NCI-H1092 (cell line): ENCODE results near the gene WIPF3.

Source experiments
- DNase-seq: peaks from one replicate; lab custom pipeline; 2025; lab: John Stamatoyannopoulos, UW

Gene WIPF3, protein sequence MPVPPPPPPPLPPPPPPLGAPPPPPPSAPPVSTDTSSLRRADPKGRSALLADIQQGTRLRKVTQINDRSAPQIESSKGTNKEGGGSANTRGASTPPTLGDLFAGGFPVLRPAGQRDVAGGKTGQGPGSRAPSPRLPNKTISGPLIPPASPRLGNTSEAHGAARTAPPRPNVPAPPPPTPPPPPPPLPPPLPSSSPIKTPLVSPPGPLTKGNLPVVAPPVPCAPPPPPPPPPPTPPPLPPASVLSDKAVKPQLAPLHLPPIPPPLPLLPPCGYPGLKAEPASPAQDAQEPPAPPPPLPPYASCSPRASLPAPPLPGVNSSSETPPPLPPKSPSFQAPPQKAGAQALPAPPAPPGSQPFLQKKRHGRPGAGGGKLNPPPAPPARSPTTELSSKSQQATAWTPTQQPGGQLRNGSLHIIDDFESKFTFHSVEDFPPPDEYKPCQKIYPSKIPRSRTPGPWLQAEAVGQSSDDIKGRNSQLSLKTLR

DNA sequence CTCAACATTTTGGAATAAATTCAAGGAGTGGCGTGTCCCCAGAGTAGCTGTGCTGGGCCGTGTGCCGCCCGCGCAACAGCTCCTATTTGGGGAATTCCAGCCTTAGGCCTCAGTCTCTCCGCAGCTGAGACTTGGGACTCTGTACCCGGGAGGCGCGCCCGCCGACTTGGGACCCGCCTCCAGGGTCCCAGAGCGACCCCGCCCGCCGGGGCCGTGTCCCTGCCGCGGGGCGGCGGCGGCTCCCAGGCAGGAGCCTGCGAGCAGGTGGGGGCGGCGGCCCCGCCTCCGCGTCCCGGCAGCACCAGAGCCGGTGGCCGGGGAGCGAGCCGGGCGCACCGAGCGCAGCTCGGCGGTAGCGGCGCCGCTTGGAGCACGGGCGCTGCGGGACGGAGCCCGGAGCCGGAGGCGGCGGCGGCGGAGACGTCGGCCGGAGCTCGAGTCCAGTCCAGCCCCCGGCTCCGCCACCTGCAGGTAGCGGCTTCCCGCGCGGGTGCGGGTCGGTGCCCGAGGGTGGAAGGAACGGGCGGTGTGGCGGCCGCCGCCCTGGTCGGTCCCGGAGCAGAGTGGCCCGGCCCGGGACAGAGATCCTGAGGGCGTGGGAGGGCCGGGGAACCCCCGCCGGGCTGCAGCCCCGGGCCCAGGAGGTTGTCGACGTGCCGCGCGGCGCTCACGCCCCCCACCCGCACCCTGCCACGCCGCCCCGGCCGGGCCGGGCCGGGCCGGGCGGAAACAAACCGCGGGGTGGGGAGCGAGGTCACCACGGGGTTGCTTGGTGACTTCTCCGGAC, at the start of gene WIPF3:
WIPF3 (plus strand) TSS at position 301 of the 787 bp plus-strand sequence. CDS start 28,217 bp downstream, outside the sequence.
- no peak for DNase-seq

DNA sequence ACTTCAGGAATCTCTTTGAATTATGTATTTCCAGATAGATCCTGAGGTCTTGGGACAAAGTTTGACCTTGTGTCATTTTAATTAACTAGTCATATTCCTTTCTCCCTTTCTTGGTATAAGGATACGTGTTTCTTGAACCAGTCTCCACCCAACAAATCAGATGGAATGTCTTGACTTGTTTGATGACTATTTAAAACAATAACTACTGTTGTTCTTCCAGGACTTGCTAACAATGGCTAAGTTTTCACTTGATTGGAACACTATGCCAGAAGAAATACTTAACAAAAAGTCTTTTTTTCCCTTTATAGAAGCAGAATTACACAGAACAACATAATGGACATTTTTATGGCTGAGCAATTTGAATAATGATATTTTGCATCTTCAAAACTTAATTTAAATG, 43.0 kb upstream of the WIPF3 start:
- no peak for DNase-seq

DNA sequence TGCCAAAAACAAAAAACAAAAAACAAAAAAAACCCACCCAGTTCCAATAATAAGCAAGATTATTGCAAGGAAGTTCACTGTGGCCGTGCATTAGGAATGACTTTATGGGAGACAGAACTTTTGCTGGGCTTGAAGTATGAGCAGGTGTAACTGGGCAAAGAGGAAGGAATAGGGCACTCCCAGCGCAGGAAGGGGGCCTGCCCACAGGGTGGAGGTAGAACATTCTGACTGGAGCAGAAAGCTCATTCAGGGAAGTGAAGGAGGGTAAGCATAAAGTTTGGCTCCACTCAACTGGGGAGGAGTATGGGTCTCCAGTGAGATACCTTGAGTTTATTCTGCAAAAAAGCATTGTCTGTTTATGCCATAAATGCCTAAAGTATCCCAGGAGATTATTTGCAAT, 42.1 kb upstream of the WIPF3 start:
- DNase-seq = no peak

DNA sequence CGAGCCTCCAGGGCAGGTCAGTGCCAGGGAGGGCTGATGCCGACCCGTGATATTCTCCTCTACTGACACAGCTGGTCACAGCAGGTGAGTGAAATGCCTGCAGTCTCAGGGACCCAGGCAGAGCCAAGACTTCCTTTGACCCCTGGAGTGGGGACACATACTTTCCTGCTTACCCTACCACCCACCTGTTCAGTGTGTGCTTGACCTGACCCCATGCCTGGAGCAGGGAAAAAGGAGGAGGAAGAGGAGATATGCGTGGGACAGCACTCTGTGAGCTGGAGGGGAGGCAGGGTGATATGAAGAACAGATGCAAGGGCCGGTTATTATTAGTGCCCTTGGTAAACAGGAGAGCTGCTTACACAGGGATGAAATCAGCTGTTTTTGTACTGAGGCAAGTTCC, 40.8 kb upstream of the WIPF3 start:
- DNase-seq = no peak

DNA sequence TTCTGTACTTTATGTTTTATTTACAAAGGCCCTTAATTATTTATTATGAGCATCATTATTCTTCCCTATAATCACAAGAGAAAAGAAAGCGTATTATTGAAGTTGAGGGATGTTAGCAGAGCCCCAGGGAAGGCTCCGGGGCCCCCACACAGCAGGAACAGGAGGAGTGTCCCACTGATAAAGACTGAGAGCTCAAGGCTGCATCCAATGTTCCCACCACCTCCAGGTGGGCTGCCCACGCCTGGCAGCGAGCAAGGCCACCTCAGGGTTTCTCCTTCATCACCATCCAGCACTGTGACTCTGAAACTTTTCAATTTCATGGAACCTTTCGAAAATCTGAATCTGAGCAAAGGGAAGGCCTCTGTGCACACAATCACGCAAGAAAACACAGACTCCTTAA, 35.9 kb upstream of the WIPF3 start:
- DNase-seq = no peak

DNA sequence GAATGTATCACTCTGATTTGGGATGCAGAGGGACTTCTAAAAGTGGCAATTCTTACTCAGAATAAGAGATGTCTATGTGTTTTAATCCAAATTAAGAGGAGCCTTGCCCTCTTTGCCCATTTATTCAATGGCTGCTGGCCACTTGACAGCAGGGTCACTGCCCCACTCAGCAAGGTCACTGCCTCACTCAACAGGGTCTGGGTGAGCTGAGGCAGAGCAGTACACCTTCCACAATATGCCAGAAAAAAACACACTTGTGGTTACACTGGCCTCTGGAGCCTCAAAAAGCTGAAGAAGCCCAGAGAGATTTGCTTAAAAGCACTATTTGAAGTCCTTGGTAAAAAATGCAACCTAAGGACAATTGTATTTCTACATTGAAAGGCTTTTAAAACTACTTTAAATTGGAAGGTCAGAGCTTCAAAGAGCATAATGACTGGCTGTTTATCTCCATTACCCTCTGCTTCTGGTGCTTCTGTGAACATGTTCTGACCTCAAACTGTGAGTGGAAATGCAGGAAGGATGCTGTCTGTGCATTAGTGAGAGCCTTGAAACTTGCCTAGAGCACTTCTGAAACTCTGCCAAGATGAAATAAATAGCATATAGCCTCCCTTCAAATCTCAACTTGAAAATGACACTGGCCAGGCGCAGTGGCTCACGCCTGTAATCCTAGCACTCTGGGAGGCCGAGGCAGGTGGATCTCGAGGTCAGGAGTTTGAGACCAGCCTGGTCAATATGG, 35.1 kb upstream of the WIPF3 start:
- no peak for DNase-seq

DNA sequence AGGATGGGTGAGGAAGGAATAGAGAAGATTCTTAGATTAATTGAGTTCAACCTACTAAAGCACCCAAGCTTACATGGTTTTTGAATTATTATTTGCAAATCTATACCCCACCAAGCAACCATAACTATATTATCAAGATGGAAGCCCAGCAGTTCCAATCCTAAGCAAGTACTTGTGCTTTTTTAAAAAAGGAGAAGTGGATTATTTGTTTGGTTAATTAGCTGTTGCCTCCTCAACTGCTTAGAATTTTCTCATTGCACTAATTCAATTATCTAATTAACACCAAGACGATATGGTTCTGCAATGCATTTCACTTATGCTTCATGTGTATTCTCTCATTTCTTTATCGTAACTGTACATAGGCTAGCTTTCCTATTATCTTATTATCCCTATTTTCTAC, 27.3 kb upstream of the WIPF3 start:
- no peak for DNase-seq

DNA sequence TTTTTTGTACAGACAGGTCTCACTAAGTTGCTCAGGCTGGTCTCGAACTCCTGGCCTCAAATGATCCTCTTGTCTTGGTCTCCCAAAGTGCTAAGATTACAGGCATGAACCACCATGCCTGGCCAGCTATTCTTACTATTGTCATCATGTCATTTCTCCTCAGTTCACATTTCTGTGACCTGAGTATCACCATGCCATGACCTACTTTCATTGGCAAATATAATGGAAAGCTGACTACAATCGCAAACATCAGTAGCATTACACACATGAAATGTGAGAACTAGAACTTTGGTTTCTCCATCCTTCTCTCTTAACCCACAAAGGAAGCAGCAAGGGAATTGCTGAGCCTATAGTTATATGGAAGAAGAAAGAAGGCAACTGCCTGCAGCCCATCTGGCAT, 26.0 kb upstream of the WIPF3 start:
- no peak for DNase-seq

DNA sequence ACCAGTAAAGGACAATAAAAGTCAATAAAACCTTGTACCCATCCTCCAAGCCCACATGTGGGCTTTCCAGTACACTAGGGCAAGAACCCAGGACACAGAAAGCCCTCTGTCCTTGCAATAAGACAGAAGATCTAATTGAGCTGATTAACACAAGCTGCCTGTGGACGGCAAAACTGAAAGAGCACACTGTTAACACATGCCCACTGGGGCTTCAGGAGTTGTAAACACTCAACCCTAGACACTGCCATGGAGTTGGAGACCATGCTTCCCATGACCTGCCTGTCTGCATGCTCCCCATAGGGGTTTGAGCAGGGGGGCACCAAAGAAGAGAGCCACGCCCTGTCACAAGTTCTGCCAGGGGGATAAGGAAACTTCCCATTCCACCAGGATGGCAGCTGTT, 22.6 kb upstream of the WIPF3 start:
- no peak for DNase-seq

DNA sequence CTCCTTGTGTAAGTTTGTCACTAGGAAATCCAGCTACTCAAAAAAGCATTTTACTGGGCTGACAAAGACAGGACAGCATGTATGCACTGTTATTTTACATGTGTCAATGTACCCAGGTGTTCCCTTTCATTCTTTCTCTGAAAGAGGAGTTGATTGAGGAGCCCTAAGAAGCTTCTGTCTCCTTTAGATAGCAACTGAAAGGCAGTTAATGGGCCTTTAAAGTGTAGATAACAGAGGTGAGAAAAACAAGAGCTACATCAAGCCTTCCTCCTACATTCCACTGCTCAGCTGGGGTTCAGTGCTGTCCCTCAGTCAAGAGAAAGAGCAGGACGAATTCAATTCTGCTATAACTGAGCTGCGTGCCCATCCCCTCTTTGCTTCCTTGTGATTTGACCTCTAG, 12.8 kb upstream of the WIPF3 start:
- DNase-seq = no peak

DNA sequence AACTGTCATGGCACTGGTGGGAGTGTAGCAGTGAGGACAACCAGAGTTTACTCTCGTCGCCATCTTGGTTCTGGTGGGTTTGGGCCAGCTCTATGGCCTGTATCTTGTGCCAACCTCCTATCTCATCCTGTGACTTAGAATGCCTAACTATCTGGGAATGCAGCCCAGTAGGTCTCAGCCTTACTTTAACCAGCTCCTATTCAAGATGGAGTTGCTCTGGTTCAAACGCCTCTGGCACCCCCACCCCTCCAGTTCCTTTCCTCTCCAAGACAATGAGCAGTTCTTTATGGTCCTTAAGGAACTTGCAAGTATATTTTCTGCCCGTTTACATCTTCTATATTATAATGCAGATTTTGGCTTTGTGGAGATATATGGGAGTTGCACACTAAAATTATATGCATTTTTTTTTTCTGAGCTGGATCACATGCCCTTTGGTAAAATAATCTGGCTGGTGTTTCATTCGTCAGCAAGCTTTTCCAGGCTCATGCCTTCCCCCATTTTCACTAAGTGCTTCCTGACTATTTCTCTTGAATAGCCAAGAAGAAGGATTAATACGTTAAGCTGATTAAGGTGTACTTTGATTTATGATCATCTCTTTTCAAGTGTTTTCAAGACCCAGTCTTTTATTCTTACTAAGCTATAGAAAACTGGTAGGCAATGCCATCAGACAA, 11.2 kb upstream of the WIPF3 start:
- DNase-seq = no peak

DNA sequence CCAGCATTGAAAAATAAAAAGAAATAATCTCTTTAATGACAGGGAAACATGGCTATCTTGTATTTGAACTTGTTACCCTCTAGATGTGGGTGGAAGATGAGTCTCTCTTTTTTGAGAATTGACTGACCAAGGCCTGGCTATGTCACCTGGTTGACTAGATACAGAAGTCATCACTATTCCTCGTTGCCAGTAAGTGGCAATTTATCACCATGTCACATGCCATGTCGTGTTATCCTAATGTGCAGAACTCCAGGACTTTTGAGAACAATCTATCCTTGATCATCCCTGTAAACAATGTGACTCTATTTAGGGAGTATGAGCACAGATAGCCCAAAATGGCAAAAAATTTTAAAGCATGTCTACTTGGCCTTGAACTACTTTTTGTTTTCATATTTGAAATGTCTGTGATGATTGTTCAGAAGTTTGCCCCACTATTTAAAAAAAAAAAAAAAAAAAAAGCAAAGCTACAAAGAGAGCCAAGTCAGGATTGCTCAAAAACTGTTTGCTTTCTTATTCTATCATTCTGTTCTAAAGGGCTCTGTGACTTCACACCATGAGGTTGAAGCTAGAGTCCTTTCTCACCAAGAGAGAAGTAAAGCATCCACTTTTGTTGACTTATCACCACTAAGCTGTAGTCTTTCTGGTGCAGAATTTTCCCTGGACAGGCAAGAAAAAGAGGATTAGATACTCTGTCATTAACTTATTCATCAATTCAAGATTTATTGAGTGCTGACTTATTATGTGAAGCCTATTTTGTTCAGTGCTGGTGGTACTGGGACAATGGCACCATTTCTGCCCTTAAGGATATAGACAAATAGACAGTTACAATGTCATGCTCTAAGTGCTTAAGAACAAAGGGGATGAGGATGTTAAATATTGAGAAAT, 10.4 kb upstream of the WIPF3 start:
- no peak for DNase-seq

DNA sequence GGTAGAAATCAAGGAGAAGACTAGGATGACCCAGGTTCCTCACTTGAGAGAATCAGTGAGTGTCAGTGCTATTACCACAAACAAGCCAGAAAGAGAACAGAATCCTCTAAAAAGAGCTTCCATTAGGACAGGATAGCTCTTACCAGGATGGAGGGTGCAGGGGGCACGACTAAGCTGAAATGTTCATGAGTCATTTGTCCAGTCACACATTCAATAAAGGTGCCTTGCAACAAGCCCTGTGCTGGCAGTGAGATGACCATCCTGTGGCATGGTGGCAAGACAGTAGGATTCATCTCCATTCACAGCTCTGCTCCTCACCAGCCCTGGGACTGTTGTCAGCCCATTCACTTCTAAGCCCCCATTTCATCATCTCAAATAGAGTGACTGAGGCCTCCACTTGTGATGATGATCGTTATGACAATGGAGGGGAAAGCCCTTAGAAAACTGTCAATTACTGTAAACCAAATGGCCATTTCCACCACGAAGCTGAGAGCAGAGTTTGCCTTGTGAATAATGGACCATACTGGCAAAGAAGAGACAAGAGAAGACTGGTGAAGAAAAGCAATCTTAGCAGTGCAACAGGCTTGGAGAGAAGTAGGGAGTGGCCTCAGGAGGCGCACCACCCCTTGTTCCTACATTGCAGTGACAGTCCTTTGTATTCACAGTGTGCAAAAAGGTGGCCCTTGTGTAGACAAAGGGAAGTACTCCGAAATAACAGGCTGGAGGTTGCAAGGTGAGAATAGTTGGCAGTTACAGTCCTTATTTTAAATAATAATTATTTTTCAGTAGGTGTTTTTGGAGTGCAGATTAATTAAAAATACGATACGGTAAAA, 9.0 kb upstream of the WIPF3 start:
- DNase-seq = no peak

DNA sequence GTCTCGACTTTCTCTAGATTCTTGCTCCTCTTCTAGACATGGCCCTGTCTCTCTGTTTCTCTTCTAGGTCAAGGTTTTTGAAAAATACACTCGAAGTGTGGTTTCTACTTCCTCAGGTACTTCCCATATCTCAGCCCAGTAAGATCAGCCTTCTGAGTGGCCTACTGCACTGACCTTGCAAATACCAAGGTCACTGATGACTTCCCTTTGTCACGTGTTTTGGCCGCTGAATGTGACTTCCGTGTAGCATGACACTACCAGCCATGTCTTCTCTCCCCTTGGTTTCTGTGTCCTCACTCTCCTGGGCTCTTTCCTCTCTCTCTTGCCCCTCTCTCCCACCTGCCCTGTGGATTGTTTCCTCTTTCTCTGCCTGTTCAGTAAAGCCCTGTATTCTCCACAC, 7.9 kb upstream of the WIPF3 start:
- DNase-seq = no peak

DNA sequence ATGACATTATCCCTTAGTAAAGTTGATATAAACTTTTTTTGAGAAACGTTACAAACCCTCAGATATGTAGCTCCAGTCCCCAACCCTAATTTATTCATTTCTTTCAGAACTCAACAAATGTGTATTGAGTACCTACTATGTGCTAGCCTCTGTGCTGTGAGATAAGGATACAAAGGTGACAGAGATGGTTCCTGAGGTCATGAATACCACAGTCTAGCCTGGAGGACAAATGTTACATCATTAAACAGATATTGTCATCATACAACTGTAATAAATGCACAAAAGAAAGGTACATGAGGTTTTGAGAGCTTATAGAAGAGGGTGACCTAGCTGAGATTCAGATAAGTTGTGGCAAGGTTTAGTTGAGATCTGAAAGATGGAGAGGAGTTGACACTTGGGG, 4.4 kb upstream of the WIPF3 start:
- DNase-seq = no peak

DNA sequence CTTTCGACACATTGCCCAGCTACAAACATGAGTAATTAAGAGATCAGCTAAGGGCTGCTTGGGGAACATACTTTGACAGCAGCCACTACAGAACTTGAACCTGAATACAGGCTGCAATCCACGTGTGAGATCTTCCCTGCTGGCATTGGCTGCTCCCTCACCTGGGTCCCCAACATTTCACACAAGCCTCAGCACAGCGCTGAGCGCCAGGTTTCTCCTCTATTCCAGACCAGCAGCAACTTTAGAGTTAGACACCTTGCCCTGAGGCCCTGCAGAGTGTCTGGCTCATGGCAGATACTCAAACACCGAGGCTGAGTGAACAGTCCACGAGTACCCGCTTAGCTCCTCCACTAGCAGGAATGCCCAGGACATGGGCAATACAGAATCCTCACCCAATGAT, 1.3 kb upstream of the WIPF3 start:
- no peak for DNase-seq

DNA sequence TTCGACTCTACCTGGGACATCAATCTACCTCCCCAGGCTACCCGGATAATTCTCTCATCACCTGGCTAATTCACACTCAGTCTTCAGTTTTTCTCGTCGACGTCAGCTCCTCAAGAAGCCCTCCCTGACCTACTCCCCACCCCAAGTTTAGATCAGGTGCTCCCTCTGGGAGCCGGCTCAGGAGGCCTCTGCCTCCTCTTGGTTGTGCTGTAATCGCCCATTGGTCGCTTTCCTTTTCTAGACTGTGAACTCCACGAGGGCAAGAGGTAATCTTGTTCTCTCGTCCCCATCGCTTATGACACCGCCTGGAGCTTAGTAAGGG, 461 bp upstream of the WIPF3 start:
- DNase-seq = no peak

DNA sequence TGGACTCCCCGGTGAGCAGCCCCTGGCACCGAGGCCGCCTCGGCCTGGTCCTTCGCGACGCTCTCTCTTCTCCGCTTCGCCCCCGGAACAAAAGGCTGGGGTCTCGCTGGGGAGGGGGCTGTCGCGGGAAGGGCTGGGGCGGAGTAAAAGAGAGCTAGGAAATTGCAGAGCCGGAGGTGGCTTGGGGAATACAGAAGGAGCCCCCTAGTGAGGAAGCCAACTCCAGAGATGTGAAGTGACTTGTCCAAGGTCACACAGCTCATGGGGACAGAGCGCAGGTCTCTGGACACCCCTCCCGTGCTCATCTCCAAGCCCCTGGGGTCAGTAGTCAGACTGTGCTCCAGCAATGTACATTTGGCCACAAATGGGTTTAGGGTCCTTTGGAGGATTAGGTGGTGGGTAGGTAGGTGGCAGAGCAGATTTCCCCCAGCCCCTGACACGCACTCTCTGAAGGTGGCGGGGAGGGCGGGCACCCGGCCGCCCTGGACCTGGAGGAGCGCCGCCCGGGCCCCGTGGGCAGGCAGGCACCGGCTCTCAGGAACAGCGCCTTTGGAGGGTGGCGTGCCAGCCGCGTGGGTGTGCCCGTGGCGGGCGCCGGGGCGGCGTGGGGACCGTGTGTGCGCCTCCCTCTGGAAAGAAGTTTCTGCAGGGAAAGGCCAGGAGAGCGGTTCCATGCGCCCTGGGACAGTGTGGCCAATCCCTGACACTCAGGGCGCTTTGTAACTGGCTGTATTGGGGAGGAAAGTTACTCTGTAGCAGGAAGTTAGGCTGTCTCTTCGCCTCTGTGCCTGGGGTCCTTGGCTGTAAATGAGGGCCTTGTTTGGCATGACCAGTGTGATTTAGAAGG, 910 bp downstream of the WIPF3 start:
- no peak for DNase-seq

DNA sequence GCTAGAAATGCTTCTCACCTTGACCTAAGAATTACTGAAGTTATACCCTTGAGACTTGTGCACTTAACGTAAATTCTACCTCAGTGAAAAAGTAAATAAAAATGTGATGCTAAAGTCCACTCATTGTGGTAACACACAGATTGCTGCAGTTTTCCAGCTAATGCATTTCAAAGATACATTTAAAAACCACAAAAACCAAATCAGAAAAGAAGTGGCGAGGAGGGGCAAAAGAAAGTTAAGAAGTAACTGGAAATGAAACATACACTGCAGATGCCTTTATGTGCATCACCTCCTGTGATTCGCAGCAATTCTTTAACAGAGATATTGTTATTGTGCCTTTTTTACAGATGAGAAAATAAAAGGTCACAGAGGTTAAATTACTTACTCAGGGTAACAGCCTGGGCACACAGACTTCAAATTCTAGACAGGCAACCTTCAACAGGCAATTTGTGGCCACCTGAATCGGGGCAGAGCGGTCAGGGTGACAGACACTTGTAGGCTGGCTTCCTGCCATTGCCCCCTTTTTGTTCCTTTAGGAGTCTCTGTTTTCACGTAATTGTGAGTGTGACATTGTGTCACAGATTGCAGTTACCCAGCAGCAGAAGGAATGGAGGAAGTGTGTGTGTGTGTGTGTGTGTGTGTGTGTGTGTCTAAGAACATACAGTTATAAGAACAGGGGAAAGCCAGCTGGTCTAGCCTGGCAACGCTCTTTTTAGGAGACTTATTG, 1.9 kb downstream of the WIPF3 start:
- no peak for DNase-seq
